Measurements from ENCODE around the gene ALAS2.

GRCh38 chrX:55014897-55015299 is 15.9 kb downstream of the ALAS2 start:
- TF ChIP-seq CTCF (IDR thresholded peaks at IDR 0.05; ENCODE audit: control extremely low read depth in 1 of 3, insufficient read depth in 1 of 3, low read depth in 1 of 3, low read length in 3 of 3), result no peak
- no peak for TF ChIP-seq CHD1 (IDR thresholded peaks at IDR 0.05; ENCODE audit: low read depth, low read length)
- TF ChIP-seq EZH2 (IDR thresholded peaks at IDR 0.05; ENCODE audit: low read depth, low read length, severe bottlenecking), result no peak
- TF ChIP-seq POLR2A (IDR thresholded peaks at IDR 0.05; ENCODE audit: control extremely low read depth in 1 of 2, low read depth in 2 of 2, low read length in 2 of 2), result no peak
- TF ChIP-seq EGR1 (IDR thresholded peaks at IDR 0.05; ENCODE audit: borderline replicate concordance, low read depth, low read length), result no peak
- no peak for TF ChIP-seq JUND (IDR thresholded peaks at IDR 0.05; ENCODE audit: low read length)
- TF ChIP-seq SIN3A (conservative IDR thresholded peaks at IDR 0.05 in 1 of 2, IDR thresholded peaks at IDR 0.05 in 1 of 2; ENCODE audit: low read depth in 1 of 2, low read length in 2 of 2), result no peak
- TF ChIP-seq CHD2 (IDR thresholded peaks at IDR 0.05; ENCODE audit: low read length), result no peak
- no peak for TF ChIP-seq KDM5A (IDR thresholded peaks at IDR 0.05; ENCODE audit: low read length)
- TF ChIP-seq RFX5 (IDR thresholded peaks at IDR 0.05; ENCODE audit: borderline replicate concordance, low read depth, low read length), result no peak
- no peak for TF ChIP-seq ASH2L (IDR thresholded peaks at IDR 0.05; ENCODE audit: low read length)
